Mucosa of descending colon (tissue), 3 donors: ENCODE measurements around the gene IPMK. TPM values are rescaled to one million over a fixed set of nuclear protein-coding genes. Genes with fewer than 3 reads are reported as not detected.

ENCODE experiments used
- ATAC-seq: fragments of 200-7000 bp; cut with Tn5 transposase; one replicate; pipeline ENCODE4 v1.9.1; 2020; ENCODE audit warnings: mild to moderate bottlenecking, moderate library complexity
- DNase-seq, 3 donors: peaks; one replicate each; pipeline ENCODE4 v3.0.0-alpha.2; 2020
- H3K36me3 ChIP-seq: fragments of 200-600 bp; one replicate; pipeline ENCODE4 v1.8.0; 2021; ENCODE audit warnings: low read depth, mild to moderate bottlenecking
- H3K4me1 ChIP-seq: fragments of 200-600 bp; one replicate; pipeline ENCODE4 v1.8.0; 2021; ENCODE audit warnings: low read depth, mild to moderate bottlenecking
- H3K4me3 ChIP-seq: fragments of 200-600 bp; one replicate; pipeline ENCODE4 v1.8.0; 2021; ENCODE audit warnings: mild to moderate bottlenecking
- H3K9me3 ChIP-seq: fragments of 200-600 bp; one replicate; pipeline ENCODE4 v1.8.0; 2021; ENCODE audit warnings: mild to moderate bottlenecking
- intact Hi-C, 2 donors: fragments of 100-400 bp; cut with DNase I in 1 of 2; cut with micrococcal nuclease in 1 of 2; formaldehyde crosslinking; loops; one replicate each; pipeline versions ENCODE4 v1.11.0 to v1.11.1; 2022; cut with DNase I, micrococcal nuclease
- total RNA-seq, 3 donors: library from RNA; stranded (reverse); fragmentation: NEBNext Ultra II Directional in 2 of 3; extraction: Animal tissue kit (Norgen Biotek cat#: 25700) in 2 of 3; gene quantifications; one replicate each; pipeline versions ENCODE4 v1.2.1 to v1.2.4, GENCODE V29; 2021 to 2023
- TF ChIP-seq, protein P1 (sequence below): fragments of 200-600 bp; IDR thresholded peaks from one replicate; pipeline ENCODE4 v1.8.0; 2022; ENCODE audit warnings: antibody characterized with exemption, mild to moderate bottlenecking
- donor health status: DM: no; HTN: no; CAD: no; lungs with moderate emphysema.
- donor health status: DM: no; HTN: no; CAD: no.
- donor health status: DM: no; HTN: yes; CAD: no.

IPMK gene
- total RNA-seq, 3 donors from 2014 or later, result 8.6 to 18.0 (median 15.3) TPM

DNA sequence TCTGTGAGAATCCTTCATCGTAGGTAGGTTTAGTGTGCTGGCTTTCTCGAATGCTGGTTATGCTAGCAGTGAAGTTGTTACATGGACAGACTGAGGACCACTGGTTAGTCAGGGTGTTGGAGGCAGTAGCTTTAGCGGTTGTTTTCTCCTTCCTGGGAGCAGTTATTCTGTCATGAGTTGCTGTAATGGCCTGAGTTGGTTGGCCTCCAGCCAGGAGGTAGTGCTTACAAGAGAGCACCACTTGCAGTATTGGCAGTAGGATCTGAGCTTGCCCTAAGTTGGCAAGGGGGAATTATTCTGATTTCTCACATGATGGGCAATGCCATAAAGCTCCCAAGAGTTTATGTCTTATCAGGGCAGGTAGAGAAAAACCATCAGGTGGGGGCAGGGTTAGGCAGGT, 58.0 kb downstream of the IPMK start:
- TF ChIP-seq, protein P1, sequence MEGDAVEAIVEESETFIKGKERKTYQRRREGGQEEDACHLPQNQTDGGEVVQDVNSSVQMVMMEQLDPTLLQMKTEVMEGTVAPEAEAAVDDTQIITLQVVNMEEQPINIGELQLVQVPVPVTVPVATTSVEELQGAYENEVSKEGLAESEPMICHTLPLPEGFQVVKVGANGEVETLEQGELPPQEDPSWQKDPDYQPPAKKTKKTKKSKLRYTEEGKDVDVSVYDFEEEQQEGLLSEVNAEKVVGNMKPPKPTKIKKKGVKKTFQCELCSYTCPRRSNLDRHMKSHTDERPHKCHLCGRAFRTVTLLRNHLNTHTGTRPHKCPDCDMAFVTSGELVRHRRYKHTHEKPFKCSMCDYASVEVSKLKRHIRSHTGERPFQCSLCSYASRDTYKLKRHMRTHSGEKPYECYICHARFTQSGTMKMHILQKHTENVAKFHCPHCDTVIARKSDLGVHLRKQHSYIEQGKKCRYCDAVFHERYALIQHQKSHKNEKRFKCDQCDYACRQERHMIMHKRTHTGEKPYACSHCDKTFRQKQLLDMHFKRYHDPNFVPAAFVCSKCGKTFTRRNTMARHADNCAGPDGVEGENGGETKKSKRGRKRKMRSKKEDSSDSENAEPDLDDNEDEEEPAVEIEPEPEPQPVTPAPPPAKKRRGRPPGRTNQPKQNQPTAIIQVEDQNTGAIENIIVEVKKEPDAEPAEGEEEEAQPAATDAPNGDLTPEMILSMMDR, result no peak
- H3K36me3 ChIP-seq, result no peaks in the 10 kb centered on the region
- H3K9me3 ChIP-seq, result no peaks in the 10 kb centered on the region
- ATAC-seq (no peak), DNase-seq (peak in 1 of 3 donors; percentile 23)
- no peaks in the 10 kb centered on the region for H3K4me1 ChIP-seq
- H3K4me3 ChIP-seq, result no peak overlapping the region
- intact Hi-C loops, result no loop called here

DNA sequence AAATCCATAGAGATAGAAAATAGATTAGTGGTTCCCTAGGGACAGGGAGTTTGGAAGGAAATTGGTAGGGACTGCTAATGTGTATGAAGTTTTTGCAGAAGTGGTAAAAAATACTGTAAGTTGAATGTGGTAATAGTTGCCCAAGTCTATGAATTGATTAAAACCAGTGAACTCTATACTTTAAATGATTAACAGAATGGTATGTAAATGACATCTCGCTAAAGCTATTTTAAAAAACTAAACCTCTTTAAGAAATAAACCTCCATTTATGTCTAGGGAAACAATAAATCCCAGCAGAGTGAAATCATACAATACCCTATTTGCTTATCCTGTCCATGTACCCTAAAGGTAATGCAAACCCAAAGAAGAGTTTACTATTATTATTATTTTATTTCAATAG, 61.4 kb downstream of the IPMK start:
- no peak for ATAC-seq
- intact Hi-C loops, result no loop called here

DNA sequence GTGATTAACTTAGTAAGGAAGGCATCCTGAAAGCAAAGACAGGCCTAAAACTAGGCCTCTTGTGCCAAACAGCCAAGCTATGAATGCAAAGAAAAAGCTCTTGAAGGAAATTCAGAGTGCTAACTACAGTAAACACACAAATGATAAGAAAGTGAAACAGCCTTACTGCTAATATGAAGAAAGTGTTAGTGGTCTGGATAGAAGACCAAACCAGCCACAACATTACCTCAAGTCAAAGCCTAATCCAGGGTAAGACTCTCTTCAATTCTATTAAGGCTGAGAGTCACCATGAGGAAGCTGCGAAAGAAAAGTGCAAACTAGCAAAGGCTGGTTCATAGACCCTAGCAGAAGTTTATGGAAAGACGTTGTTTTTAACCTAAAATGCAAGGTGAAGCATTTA, 66.0 kb downstream of the IPMK start:
- no peak for ATAC-seq
- Histone ChIP-seq H3K4me1 (no peaks in the 10 kb centered on the region), H3K4me3 (no peak overlapping the region), H3K36me3 (no peaks in the 10 kb centered on the region), H3K9me3 (no peaks in the 10 kb centered on the region)
- intact Hi-C loops, result no loop called here
- TF ChIP-seq, protein P1, result no peak
- no peak for DNase-seq

More for the DNA sequence above, 61.4 kb downstream of the IPMK start:
- TF ChIP-seq, protein P1, result no peak
- Histone ChIP-seq H3K36me3 (no peaks in the 10 kb centered on the region), H3K4me3 (no peak overlapping the region), H3K9me3 (no peaks in the 10 kb centered on the region), H3K4me1 (no peaks in the 10 kb centered on the region)
- DNase-seq, result no peak

DNA sequence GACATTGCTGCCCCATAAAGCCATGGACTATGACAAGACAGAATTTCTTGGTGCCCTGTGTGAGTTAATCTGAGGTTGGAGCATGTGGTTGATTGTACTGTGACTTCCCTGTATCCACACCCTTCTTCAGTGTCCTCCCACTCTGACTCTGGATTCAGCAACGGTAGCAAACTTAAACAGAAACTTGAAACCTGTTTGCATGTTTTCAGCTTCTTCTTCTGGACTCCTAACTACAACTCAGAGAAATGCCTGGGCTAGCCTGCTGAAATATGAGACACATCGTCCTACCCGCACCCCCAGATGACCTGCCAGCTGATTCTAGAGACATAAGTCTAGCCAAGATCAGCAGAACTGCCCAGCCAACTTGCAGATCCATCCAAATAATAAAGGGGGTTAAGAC, 78.4 kb downstream of the IPMK start:
- DNase-seq (no peak), ATAC-seq (peak; percentile 72)
- TF ChIP-seq, protein P1, result no peak
- H3K9me3 ChIP-seq, result no peaks in the 10 kb centered on the region
- no peak overlapping the region for H3K4me3 ChIP-seq
- intact Hi-C loops, result no loop called here
- no peaks in the 10 kb centered on the region for H3K4me1 ChIP-seq
- no peaks in the 10 kb centered on the region for H3K36me3 ChIP-seq

DNA sequence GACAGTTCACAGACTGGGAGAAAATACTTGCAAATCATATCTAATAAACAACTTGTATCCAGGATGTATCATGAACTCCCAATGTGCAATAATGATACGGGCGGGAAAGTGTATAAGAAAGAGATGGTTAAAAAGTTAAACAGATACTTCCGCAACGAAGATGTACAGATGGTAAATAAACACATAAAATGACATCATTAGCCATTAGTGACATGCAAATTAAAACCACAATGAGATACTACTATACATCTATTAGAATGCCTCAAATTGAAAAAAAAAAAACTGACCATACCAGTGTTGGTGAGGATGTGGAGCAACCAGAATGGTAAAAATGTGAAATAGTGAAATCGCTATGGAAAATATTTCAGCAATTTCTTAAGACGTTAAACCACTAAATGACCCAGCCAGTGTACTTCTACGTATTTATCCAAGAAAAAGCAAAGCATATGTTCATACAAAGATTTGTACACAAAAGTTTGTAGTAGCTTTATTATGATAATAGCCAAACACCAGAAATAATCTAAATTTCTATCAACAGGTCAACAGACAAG, 83.5 kb downstream of the IPMK start:
- Histone ChIP-seq H3K36me3 (no peaks in the 10 kb centered on the region), H3K4me1 (no peaks in the 10 kb centered on the region), H3K9me3 (no peaks in the 10 kb centered on the region), H3K4me3 (no peak overlapping the region)
- no peak for ATAC-seq
- no peak for DNase-seq
- intact Hi-C loops, result loop anchor here in 1 of 2 donors (5.0 kb wide), 1 partner anchor 108 kb away; no protein-coding TSS in a partner anchor
- TF ChIP-seq, protein P1, result no peak

DNA sequence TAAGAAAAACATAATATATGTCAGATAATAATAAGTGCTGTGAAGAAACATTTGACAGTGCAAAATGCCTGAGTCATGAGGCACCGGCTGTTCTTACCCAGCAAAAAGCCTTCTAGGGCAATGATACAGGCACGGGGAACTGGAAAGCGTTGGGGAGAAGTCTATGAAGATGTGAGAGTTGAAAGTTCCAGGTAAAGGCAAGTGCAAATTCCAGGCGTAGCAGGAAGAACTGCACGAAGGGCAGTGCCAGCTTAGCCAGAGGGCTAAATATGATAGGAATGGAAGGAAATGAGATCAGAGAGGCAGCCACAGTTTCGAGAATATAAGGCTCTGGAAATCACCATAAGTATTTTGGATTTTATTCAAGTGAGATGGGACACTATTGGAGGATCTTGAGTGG, 87.0 kb downstream of the IPMK start:
- Histone ChIP-seq H3K4me3 (no peak overlapping the region), H3K4me1 (no peaks in the 10 kb centered on the region), H3K36me3 (no peaks in the 10 kb centered on the region), H3K9me3 (no peaks in the 10 kb centered on the region)
- ATAC-seq (no peak), DNase-seq (no peak)
- intact Hi-C loops, result loop anchor here in 1 of 2 donors (5.0 kb wide), 1 partner anchor 112 kb away; no protein-coding TSS in a partner anchor
- TF ChIP-seq, protein P1, result no peak
